CMK (cell line): ENCODE results near the gene NR2F6.

ENCODE experiments used
- DNase-seq: peaks from one replicate; pipeline ENCODE4 v3.0.0-alpha.2; 2010; ENCODE audit warnings: low read depth

The NR2F6 gene

DNA sequence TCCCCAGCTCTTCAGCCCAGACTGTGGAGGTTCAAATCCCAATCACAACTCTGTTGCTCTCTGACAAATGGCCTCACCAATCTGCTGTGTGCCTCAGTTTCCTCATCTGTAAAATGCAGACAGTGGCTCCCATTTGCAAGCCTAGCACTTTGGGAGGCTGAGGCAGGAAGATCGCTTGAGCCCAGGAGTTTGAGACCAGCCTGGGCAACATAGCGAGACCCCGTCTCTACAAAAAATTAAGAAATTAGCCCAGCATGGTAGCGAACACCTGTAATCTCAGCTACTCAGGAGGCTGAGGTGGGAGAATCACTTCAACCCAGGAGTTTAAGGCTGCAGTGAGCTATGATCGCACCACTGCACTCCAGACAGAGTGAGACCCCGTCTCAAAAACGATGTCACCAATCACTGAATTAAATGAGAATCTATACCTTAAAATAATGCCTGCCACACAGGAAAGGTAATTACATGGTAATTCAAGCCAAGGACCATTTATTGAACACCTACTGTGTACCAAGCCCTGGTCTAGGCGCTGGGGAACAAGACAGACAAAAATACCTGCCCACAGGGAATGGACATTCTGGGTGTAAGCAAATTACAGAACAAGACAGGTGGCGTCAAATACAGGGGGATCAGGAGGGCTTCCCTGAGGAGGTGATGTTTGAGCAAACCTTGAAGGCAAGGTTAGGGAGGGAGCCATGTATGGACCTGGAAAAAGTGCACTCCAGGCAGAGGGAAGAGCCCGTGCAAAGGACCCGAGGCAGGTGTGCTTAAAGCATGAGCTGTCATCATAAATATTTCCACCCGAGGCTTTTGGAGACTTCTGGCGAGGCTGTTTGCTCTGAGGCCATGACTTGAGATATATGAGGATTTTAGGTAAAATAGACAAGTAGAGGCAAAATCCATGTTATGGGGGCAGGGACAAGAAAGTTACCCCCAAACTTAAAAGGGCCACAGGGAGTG, 7.7 kb downstream of the NR2F6 start:
- DNase-seq, result no peak

DNA sequence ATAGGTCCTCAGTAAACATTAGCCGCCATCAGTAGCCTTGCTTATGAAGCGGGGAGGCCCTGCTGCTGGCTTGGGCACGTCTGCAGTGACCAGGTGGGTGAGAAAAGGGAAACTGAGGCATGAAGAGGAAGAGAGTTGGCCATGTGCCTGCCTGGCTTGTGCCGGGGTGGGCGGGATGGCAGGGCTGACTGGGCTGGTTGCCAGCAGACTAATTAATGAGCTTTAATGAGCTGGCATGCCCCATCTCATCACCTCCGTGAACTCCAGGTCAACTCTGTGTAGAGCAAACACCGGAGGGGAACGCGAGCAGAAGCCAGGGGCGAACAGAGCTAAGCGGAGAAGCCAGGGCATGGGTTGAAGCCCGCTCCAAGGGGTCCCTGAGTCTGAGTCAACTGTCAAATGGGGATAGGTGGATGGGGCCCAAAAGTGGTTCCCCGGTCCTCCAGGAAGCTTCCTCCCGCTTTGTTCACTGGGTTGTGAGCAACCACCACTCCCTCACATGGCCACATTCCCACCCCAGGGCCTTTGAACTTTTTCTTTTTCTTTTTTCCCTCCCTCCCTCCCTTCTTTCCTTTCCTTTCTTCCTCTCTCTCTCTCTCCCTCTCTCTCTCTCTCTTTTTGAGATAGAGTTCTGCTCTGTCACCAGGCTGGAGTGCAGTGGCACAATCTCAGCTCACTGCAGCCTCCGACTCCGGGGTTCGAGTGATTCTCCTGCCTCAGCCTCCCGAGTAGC, 8.7 kb downstream of the NR2F6 start:
- no peak for DNase-seq

- no peak for DNase-seq
Measured at GRCh38 chr19:17235971-17236777, 9.5 kb downstream of the NR2F6 start.

DNA sequence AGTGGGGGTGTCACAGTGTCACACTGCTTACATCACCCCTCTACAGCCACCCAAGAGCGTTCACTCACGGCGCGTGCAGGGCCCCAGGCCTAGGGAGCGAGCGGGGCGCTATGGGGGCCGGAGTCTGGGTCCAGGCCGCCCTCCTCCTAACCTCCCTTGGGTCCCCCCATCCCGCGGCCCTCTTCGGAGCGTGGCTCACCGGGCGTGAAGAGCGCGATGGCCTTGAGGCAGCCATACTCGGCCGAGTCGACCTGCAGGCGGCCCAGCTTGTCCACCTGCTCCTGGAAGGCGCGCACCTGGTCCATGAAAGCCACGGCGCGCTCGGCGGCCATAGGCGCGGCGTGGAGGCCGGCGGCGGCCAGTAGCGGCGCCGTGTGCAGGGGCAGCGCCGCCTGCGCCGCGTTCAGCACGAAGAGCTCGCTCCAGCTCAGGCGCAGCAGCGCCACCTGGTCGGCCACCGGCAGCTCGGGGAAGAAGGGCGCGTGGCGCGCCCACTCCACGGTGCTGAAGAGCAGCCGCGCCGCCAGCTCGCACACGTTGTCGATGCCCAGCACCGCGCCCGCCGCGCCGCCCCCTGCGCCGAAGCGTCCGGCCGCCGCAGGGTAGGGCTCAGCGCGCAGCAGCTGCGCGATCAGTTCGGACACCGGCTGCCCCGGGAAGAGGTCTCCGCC, 10.3 kb downstream of the NR2F6 start:
- no peak for DNase-seq

- DNase-seq, result no peak
Measured at GRCh38 chr19:17234911-17235299, 10.8 kb downstream of the NR2F6 start.

- no peak for DNase-seq
Measured at GRCh38 chr19:17232258-17232657, 13.5 kb downstream of the NR2F6 start.

DNA sequence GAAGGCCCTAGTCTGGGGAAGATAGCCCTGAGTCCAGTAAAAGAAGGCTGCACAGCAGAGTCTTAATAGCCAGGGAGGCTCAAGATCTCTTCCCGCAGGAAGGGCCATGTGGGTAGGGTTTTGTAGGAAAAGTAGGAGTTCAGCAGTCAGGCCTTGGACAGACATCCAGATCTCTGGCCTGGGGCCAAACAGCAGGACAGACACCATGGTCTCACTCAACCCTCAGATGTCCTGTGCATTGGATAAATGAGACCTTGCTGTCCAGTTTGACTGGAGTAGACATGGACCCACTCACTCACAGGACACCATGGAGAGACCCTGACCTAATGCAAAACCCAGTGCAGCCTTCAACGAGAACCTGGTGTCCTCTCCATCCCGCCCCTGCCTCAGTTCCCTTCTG, 15.8 kb downstream of the NR2F6 start:
- no peak for DNase-seq

DNA sequence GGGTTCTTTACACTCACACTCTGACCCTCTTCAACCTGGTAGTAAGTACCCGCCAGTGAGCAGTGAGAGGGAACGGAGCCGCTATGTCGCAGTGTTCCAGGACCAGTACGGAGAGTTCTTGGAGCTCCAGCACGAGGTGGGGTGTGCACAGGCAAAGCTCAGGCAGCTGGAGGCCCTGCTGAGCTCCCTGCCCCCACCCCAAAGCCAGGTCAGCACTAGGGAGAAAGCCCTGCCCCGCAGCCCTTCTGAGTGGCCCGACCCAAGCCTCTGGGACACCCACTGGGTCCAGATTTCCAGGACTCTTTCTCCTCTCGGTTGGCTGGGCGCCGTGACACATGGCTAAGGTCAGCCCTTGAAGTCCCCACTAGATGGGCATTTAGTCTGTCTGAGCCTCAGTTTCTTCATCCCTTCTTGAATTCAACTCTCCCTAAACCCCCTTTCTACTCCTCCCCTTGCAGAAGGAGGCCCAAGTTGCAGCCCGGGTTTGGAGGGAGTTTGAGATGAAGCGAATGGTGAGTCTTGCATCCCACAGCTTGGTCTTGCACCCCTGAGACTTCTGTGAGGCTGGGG, 17.8 kb downstream of the NR2F6 start:
- no peak for DNase-seq

- peak; percentile 88 for DNase-seq
Measured at GRCh38 chr19:17226002-17226933, 19.5 kb downstream of the NR2F6 start, which contains the start of gene OCEL1. TSS of gene OCEL1 (plus strand) at chr19:17226226. CDS start at chr19:17226248, 22 bp downstream.

DNA sequence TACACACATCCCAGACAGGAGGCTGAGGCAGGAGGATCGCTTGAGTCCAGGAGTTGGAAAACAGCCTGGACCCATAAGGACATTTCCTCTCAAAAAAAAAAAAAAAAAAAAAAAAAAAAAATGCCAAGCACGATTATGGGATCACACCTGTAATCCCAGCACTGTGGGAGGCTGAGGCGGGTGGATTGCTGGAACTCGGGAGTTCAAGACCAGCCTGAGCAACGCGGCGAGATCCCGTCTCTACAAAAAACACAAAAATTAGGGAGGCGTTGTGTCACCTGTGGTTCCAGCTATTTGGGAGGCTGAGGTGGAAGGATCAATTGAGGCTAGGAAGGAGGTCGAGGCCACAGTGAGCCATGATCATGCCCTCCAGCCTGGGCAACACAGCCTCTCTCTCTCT, 20.7 kb downstream of the NR2F6 start:
- no peak for DNase-seq

DNA sequence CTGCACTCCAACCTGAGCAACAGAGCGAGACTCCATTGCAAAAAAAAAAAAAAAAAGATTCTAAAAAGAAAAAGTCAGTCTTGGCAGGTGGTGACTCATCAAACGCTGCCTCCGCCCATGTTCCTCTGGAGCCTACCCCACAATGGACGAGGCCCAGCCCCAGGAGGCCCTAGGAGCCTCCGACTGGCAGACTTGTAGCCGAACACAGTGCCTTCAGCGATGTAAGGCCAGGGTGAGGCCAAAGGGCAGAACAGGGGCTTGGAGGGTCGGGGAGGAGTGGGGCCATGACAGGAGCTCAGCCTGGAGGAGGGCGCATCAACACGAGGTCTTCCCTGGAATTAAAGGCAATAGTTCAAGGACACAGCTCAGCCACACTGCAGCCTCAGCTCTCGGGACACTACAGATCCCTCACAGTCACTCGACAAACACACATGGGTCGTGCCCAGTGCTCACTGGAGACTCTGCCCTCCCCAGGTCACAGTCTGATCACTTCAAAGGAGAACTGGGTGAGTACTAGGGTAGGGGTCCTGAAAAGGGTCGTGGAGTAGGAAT, 25.4 kb downstream of the NR2F6 start:
- no peak for DNase-seq

GRCh38 chr19:17219286-17219685, 26.4 kb downstream of the NR2F6 start:
- DNase-seq, result no peak

DNA sequence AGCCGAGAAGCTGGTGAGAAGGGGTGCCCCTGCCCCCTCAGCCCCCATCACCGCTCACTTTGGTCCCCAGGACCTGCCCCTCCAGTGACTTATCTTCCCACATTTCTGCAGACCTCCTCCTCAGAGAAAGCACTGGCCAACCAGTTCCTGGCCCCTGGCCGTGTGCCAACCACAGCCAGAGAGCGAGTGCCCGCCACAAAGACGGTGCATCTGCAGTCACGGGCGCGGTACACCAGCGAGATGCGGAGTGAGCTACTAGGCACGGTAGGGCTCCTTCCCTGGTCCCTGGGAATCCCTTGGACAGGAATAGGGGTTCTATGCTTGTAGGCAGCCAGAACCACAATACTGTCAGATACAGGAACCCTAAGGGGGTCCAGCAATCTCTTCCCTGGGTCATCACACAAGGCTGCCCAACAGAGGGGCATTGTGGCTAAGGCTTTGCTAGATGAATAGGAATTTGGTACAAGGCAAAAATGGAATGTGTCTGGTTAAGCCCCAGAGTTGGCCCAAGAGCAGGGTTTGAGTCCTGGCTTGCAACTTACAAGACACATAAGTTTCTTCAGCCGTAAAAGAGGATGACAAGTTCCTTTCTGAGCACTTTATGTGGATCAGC, 29.6 kb downstream of the NR2F6 start:
- no peak for DNase-seq

DNA sequence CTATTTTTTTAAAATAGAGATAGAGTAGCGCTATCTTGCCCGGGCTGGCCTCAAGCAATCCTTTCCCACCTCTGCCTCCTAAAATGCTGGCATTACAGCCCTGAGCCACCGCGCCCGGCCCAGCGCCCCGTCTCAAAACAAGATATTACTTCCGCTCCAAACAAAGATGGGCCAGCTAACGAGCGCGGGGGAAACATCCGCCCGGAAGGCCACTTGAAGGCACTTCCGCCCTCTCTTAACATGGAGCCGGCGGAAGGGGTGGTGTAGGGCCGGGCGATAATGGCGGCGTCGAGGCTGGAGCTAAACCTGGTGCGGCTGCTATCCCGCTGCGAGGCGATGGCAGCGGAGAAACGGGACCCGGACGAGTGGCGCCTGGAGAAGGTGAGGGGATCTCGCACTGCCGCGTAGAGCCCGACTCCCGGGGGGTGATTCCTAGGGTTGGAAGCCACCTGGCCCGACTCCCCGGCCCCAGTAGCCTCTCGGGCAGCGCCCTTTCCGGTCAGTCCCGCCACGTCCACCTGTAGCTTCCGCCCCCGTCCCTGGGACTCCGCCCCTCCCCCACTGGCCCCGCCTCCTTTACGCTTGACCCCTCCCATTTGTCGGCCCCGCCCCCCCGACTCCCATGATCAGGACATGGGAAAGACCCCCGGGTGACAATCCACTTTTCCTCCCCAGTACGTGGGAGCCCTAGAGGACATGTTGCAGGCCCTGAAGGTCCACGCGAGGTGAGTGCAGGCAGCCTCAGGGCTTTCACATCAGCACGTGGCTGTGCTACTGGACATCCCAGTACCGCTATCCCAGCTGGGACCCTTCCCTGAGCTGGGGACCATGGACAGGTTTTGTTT, 30.4 kb downstream of the NR2F6 start, which contains the start of gene USE1:
TSS of gene USE1 (plus strand) at position 231 of the 845 bp plus-strand sequence. CDS start at position 280, 49 bp downstream.
- peak; percentile 76 for DNase-seq

GRCh38 chr19:17214508-17215126, 31.1 kb downstream of the NR2F6 start:
- DNase-seq, result no peak

DNA sequence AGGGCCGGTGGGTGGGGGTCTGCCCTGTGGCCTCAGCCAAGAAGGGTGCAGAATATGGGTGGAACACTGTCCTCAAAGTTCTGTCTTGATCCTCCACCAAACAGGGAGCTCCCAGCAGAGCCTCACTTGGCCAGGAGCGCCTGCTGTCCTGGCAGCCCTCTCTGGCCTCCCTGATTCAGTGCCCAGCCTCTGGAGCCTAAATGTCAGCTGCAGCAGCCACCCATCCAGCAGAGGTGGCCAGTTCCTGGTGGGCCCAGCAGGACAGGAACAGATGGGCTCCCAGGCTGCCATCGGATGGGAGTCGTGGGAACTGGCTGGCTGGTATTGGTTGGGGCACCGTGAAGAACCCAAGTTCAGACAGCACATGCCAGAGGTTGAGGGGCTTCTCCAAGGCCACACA, 32.4 kb downstream of the NR2F6 start:
- DNase-seq, result no peak

DNA sequence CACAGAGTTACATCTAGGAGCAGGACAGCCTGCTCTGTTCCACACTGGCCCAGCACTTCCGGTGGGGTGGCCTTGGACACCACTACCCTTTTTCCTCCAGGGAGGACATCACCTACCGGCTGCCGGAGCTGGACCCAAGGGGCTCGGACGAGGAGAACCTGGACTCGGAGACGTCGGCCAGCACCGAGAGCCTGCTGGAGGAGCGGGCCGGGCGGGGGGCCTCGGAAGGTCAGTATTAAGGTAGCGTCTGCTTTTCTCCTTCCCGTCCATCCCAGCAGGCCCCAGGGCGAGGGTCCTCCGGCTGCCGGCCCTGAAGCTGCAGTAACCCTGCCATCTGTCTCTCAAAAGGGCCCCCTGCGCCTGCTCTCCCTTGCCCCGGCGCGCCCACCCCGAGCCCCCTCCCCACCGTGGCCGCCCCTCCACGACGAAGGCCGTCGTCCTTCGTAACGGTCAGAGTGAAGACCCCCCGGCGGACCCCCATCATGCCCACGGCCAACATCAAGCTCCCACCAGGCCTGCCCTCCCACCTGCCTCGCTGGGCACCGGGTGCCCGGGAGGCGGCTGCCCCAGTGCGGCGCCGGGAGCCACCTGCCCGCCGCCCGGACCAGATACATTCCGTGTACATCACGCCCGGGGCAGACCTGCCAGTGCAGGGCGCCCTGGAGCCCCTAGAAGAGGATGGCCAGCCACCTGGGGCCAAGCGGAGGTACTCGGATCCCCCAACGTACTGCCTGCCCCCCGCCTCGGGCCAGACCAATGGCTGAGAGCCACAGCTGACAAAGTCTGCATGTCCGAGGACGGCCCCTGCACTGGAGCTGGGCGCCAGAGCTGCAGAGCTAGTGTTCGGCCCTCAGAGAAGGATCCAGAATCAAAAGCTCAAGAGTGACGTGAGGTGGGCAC, 33.9 kb downstream of the NR2F6 start:
- no peak for DNase-seq
